Left ventricle myocardium superior (tissue), 1 donor: ENCODE measurements around the gene CDH20. TPM values are rescaled to one million over a fixed set of nuclear protein-coding genes. Genes with fewer than 3 reads are reported as not detected.

ENCODE experiments used
- ATAC-seq: fragments of 200-7000 bp; cut with Tn5 transposase; one replicate; pipeline ENCODE4 v1.9.1; 2020; ENCODE audit warnings: mild to moderate bottlenecking, moderate library complexity
- DNase-seq: peaks from one replicate; pipeline ENCODE4 v3.0.0-alpha.2; 2020
- intact Hi-C: fragments of 100-400 bp; cut with micrococcal nuclease; formaldehyde crosslinking; loops from one replicate; pipeline ENCODE4 v1.11.0; 2022
- total RNA-seq: library from RNA; stranded (reverse); fragmentation: NEBNext Ultra II Directional; extraction: Animal tissue kit (Norgen Biotek cat#: 25700); gene quantifications from one replicate; pipeline ENCODE4 v1.2.1, GENCODE V29; 2021
- donor health status: DM: no; HTN: yes; CAD: no; lungs with severe emphysema.

CDH20 gene
- total RNA-seq, 1 donor from 2014 or later, result not detected

- DNase-seq (no peak), ATAC-seq (no peak)
- intact Hi-C loops, result no loop called here
Observed at GRCh38 chr18:61402726-61403125, 69.5 kb downstream of the CDH20 start.

- ATAC-seq, result no peak
- intact Hi-C loops, result no loop called here
- DNase-seq, result no peak
Observed at GRCh38 chr18:61413396-61413795, 80.2 kb downstream of the CDH20 start.

- intact Hi-C loops, result no loop called here
- DNase-seq (no peak), ATAC-seq (no peak)
Observed at GRCh38 chr18:61414086-61414485, 80.9 kb downstream of the CDH20 start.

DNA sequence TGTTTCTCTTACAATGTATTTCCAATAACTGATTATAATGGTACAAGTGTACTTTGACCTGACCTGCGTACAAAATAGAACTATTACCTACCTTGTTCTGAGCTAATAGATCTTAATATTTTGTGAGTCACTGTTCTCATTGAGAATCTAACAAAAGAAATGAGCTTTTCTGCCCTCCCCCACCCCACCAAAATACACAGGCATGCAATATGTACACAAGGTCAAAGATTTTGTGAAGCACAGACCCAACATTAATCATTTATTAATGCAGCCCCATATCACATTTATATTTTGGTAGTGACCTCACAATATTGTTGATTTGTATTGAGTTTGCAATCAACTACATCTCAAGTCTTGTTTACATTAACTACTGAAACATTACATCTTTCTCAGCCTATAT lies 86.5 kb downstream of the CDH20 start:
- intact Hi-C loops, result no loop called here
- ATAC-seq (no peak), DNase-seq (no peak)

DNA sequence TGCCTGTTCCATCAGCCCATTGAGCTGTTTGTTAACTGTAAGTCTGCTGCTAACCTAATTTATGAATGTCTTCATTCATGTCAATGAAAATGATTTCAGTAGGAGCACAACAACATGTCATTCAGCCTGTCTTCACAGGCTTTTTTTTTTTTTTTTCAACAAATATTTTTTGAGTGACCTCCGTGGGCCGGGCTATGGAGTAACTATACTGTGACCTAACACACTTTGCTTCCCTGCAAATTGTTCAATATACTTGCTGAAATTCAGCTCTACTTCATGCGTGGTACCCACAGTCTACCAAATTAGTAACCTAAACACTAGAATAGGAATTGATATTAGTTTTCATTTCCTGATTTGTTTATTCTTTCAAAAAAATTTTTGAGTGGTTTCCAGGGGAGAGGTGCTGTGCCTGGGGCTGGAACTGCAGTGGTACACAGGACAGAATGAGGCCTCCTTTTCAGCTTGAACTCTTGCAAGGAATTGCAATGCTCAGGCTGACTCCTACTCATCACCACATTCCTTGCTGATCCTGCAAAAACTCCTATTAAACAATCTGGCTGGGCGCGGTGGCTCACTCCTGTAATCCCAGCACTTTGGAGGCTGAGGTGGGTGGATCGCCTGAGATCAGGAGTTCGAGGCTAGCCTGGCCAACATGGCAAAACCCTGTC lies 87.1 kb downstream of the CDH20 start:
- intact Hi-C loops, result no loop called here

DNA sequence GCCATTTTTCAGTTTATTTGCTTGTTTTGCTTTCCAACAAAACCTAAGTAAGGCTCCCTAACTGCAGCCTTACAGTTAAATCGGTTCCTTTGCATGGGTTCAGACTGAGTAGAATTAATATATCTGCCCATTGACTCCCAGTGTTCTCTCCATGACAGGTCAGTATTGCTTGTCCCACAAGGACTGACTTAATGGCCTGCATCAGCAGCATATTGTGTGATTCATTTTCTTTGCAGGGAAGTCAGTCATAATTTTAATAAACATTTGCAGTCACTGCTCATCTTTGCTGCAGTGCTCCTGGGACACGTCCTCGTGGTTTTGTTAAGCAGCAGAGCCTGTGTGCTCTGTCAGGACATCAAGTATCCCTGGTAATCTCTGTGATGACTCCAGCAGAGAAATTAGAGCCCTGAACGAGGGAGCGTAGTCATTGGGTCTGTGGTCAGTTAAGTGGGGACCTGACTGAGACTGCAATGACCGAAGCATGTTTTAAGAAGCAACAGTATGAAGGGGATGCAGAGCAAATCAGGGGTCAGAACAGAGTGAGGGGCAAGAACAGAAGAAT lies 93.3 kb downstream of the CDH20 start:
- no peak for DNase-seq

More for the DNA sequence above, 87.1 kb downstream of the CDH20 start:
- DNase-seq (no peak), ATAC-seq (no peak)

DNA sequence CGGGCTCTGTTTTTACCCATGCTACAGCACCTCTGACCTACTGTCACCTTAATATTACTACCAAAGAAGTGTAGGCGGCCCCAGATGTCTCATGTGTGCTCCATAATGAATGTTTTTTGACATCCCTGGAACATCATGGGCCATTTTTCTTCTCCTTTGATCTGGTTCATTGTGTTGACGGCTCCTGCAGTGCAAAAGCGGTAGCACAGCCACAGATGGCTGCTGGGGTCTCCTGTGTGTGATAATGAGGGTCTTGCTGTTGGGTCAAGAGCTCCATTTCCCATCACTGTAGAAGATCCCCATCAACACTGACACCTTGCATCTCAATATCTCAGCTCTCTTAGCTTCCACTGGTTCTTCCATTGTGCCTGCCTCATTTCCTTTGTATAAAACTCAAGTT lies 95.0 kb downstream of the CDH20 start:
- ATAC-seq (no peak), DNase-seq (no peak)
- intact Hi-C loops, result no loop called here

More for the DNA sequence above, 93.3 kb downstream of the CDH20 start:
- no peak for ATAC-seq
- intact Hi-C loops, result no loop called here

DNA sequence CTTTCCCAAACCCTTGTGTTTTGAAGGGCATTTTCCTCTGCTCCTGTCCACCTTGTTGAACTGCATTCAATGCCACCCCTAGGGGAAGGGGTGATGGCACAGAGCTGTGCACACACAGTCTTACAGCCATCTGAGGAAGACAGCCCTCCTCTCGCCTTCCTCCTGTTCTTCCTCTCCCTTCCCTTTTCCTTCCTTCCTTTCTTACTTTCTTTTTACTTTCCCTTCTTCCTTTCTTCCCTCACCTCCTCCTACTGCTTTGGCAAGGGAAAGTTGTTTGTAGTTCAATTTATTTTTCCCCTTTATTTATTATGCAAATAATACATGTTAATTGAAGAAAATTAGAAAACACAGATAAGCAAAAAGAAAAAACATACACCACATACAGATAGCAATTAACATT lies 99.4 kb downstream of the CDH20 start:
- ATAC-seq, result no peak
- intact Hi-C loops, result no loop called here
- DNase-seq, result no peak

GRCh38 chr18:61435064-61435652 lies 101.9 kb downstream of the CDH20 start:
- ATAC-seq (no peak), DNase-seq (no peak)
- intact Hi-C loops, result no loop called here

- ATAC-seq (no peak), DNase-seq (no peak)
- intact Hi-C loops, result no loop called here
Observed at GRCh38 chr18:61443081-61443725, 110.0 kb downstream of the CDH20 start.

- ATAC-seq, result no peak
- intact Hi-C loops, result no loop called here
Observed at GRCh38 chr18:61448316-61448715, 115.1 kb downstream of the CDH20 start.

DNA sequence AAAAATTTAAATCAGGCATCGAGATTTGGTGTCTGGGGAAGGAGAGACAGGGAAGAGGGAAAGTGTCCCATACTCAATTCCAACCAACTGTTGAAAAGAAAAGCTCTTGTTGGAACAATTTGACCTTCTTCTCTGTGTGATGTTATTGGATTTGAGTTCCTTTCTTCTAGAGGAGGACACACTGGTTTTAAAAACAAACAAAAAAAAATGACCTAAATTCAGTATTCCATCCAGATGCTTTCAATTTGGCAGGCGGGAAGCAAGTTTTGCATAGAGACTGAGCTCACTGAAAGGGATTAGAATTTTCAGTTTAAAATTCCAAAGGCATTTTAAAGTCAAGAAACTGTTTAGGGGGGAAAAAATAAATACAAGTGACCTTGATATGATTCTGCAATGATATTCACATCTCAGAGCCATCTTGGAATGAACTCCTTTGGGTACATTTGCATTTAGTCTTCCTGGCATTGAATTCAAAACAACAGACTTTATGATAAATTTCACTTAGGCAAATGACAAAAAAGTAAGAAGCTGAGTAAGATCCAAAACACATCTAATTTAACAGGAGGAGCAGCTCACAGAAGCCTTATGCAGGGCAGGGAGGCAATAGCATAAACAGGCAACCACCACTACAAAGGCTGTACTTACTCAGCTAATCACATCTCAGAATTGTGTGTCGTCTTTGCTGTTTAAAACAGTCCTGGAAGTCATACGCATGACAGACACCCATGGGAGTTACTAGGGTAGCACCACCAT lies 126.8 kb downstream of the CDH20 start:
- DNase-seq, result no peak
- intact Hi-C loops, result no loop called here
- ATAC-seq, result peak; percentile 34

More at GRCh38 chr18:61448316-61448715, 115.1 kb downstream of the CDH20 start:
- no peak for DNase-seq

- DNase-seq, result no peak
- intact Hi-C loops, result no loop called here
- ATAC-seq, result no peak
Observed at GRCh38 chr18:61464551-61465142, 131.4 kb downstream of the CDH20 start.

GRCh38 chr18:61466736-61467135 lies 133.5 kb downstream of the CDH20 start:
- intact Hi-C loops, result no loop called here
- ATAC-seq (no peak), DNase-seq (no peak)

- ATAC-seq (no peak), DNase-seq (no peak)
- intact Hi-C loops, result no loop called here
Observed at GRCh38 chr18:61470031-61470674, 136.9 kb downstream of the CDH20 start.

GRCh38 chr18:61471541-61471940 lies 138.3 kb downstream of the CDH20 start:
- intact Hi-C loops, result no loop called here
- DNase-seq (no peak), ATAC-seq (no peak)

DNA sequence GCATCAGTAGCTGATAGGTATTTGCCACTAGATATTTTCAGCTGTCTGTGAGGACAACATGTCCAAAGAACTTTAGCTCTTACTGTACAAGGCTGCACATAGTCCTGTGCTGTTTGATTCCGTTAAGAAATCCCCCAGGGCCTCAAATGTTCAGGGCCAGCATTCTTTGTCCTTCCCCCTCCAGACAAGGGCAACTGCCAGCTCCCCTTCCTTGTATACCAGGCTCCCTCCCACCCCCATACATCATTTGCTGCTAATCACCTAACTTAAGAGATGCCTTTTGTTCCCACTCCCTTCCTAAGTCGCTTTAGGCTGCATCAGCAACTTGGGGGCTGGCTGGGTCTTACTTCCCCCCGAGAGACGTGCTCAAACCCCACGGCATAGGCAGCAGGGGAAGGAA lies 138.7 kb downstream of the CDH20 start:
- intact Hi-C loops, result no loop called here
- no peak for DNase-seq
- no peak for ATAC-seq

- intact Hi-C loops, result no loop called here
- ATAC-seq, result no peak
- DNase-seq, result no peak
Observed at GRCh38 chr18:61474341-61474740, 141.1 kb downstream of the CDH20 start.

GRCh38 chr18:61474918-61475317 lies 141.7 kb downstream of the CDH20 start:
- ATAC-seq (no peak), DNase-seq (no peak)
- intact Hi-C loops, result no loop called here
